ENCODE data around the gene TJP1.

Gene TJP1

GRCh38 chr15:29822100-29822683, at the start of gene TJP1:
Gene TJP1, minus strand, starts transcription at chr15:29822468. Its CDS starts 440 bp downstream, at chr15:29822028.
- no peak for DNase-seq

DNA sequence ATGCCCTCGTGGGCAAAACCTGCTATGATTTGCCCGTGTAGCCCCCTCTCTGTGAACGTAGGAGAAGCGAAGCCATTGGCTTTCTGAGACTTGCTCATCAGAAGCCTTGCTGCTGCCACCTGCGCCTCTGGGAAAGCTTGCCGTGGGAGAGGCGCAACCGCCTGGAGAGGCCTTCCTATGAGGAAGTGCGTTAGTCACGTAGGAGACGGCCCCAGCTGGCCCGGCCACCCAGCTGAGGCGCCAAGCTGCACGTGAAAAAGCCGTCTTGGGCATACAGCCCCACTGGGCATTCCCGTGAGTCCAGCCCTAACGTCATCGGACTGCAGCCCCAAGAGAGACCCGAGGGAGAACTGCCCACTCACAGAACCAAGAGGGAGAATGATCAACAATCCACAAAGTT, 49.1 kb upstream of the TJP1 start:
- no peak for DNase-seq

GRCh38 chr15:29870495-29871151, 48.4 kb upstream of the TJP1 start:
- DNase-seq = no peak

DNA sequence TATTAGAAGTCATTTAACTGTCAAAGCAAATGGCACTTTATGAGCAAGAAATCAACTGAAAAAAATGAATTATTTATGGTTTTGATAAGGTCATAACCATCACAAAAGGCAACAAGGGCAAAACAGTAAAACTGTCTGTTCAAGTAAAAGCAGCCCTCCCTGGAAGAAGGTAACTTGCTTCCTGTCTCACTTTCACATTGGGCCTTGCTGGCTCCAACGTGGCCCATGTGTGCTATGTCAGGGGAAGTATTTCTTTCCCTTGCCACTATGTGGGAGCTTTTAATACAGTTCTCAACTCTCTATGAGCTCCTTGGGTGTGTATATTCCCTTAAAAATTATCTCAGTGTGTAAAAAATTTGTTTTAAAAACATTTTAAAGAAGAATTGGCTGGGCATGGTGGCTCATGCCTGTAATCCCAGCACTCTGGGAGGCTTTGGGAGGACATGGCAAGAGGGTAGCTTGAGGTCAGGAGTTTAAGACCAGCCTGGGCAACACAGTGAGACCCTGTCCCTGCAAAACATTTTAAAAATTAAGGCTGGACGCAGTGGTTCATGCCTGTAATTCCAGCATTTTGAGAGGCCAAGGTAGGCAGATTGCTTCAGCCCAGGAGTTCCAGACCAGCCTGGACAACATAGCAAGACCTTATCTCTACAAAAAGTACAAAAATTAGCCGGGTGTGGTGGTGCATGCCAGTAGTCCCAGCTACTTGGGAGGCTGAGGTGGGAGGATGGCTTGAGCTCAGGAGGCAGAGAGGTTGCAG, 45.2 kb upstream of the TJP1 start:
- DNase-seq = no peak

GRCh38 chr15:29866337-29866736, 44.1 kb upstream of the TJP1 start:
- DNase-seq = no peak

DNA sequence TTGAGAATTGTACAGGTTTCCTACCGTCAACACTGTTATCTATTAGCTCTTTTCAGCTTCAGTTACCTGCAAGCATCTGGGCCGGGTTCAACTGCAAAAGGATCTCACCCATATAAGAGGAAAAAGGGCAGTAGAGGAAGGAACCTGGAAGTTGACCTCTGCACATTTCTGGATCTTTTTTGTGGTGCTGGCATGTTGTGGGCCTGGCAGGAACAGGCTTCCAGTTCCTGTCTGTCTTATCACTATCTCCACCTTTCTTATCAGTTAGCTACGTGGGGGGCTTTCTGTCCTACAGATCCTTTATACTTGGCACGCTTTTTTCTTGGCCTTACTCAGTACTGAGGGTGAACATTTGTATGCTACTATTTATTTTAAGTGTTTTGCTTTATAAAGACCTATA, 42.2 kb upstream of the TJP1 start:
- no peak for DNase-seq

- no peak for DNase-seq
These were observed 41.2 kb upstream of the TJP1 start for GRCh38 chr15:29863438-29863837.

GRCh38 chr15:29862271-29862670, 40.0 kb upstream of the TJP1 start:
- no peak for DNase-seq

DNA sequence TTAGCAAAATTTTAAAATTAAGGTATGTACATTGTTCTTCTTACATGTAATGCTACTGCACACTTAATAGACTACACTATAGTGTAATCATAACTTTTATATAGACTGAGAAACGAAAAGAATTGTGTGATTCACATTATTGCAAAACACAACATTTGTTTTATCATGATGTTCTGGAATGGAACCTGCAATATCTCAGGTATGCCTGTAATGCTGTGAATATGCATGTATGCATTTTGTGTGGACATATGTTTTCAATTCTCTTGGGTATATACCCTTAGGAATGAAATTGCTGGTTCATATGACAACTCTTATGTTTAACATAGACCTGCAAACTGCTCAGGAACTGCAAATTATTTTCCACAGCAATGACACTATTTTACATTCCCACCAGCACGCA, 38.6 kb upstream of the TJP1 start:
- no peak for DNase-seq

DNA sequence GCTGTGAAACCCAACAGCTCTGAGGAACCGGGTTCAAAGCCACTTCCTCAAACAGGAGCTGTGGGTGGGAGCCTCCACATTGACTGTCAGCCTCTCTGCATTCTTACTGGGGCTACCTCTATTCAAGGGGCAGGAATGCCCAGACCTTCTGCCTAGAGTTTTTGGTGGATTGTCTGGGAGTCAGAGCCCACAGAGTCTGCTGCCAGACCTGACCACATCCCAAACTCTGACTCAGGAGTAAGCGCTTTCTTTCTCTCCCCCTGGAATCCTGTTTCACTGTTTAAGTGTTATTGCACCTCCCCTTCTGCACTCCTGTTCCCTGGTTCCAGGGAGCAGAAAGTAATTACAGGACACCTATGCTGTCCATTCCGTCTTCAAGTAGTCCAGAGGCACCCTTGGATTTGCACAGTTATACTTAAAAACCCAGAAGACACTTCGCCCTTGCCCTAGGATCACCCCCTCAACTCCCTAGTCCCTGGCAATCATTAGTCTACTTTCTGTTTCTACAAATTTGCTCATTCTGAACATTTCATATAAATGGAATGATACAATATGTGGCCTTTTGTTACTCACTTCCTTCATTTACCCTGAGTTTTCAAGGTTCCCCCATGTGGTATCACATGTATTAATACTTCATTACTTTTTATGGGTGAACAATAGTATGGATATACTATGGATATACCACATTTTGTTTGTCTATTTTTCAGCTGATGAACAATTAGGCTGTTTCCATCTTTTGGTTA, 37.9 kb upstream of the TJP1 start:
- DNase-seq = no peak

DNA sequence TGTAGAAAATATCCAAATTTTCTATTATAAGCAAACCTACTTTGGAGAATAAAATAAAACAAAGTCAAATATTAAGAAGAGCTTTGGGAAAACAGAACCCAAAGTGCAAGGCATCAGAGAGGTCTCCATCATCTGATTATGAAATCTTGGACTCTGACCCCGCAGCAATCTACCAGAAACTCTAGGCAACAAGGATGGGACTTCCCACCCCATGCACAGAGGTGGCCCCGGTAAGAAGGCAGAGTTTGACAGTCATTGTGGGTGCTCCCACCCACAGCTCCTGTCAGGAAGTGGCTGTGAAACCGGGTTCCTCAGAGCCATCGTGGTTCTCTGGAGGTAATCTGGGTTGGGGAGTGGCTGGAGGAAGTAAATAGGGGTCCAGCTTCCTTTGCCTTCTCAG, 37.0 kb upstream of the TJP1 start:
- no peak for DNase-seq

DNA sequence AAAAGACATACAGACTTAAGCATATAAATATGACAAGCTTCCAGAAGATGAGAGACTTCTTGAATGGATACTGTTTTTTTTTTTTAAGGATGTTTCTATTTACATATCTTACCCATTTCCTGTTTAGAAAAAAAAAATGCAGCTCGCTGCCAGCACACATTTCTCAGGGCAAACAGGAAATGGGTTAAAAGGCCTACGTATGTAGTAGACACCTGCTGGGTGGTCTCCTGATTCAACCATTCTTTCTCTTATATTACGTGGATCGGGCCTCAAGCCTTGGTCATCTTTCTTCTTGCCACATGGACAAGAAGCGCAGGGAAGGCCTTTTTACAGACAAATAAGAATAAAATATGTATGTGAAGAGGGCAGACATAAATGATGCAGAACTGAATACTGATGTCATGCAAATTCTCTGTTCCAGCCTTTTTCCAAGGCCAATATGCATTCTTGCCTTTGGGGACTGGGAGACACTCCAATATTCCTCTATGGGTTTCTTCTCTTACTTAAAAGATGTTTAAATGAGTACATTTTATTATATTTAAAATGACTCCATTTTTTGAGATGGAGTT, 35.0 kb upstream of the TJP1 start:
- no peak for DNase-seq

DNA sequence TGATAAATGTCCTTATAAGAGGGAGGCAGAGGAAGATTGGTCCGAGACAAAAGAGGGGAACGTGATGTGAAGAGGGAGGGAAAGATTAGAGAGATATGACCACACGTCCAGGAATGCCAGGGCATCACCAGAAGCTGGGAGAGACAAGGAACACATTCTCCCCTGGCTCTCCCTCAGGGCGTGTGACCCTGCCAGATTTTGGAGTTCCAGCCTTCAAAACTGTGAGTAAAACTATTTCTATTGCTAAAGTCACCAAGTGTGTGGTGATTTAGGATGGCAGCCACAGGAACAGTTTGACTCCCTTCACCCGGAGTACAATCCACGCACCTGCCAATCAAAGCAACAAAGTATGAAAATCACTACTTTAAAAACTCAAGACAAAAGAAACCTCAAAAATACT, 32.1 kb upstream of the TJP1 start:
- no peak for DNase-seq

- DNase-seq = no peak
These were observed 31.1 kb upstream of the TJP1 start for GRCh38 chr15:29853211-29853987.

GRCh38 chr15:29852201-29852600, 29.9 kb upstream of the TJP1 start:
- no peak for DNase-seq

- no peak for DNase-seq
These were observed 27.4 kb upstream of the TJP1 start for GRCh38 chr15:29849716-29850115.

DNA sequence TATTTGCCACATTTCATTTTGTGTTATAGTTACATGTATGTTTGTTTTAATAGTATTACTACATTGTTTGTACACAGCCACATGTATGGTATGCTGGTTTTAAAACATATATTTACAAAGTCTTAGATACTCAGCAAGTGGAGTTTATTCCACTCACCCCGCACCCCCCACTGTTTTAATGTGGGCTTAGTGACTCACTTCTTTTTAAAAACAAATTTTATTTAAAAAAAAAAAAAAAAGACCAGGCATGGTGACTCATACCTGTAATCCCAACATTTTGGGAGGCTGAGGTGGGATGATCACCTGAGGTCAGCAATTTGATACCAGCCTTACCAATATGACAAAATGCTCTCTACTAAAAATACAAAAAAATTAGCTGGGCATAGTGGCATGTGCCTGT, 26.9 kb upstream of the TJP1 start:
- no peak for DNase-seq

- DNase-seq = no peak
These were observed 22.1 kb upstream of the TJP1 start for GRCh38 chr15:29844290-29844903.

- no peak for DNase-seq
These were observed 20.0 kb upstream of the TJP1 start for GRCh38 chr15:29842290-29842689.

DNA sequence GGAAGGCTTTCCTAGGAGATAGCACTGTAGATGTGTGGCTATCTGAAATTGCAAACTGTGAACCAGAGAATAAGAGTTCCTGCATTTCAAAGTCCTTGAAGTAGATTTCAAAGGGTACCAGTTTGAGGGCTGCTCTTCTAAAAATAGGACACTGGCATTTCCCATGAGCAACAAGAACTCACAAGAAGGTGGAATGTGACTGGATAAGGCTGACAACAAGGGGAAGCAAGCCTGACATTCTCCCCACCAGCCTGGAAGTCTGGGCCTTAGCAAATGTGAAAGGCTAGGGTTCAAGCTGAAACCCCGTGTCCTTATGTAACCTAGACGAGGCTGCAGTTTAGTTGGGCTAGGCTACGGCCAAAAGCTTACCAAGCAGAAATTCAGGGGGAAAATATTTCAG, 18.7 kb upstream of the TJP1 start:
- DNase-seq = no peak

- no peak for DNase-seq
These were observed 17.8 kb upstream of the TJP1 start for GRCh38 chr15:29840054-29840453.
